Fibroblast of mammary gland (primary cell): ENCODE measurements around the gene MYL9.

Experiments used
- DNase-seq: peaks from one replicate; pipeline ENCODE4 v3.0.0-alpha.2; 2010; ENCODE audit warnings: low read depth
- H3K4me3 ChIP-seq: 2 replicates; pipeline ENCODE4 v1.5.1; 2011; ENCODE audit warnings: low read depth, mild to moderate bottlenecking, low read length, moderate library complexity; ENCODE audit not compliant: control insufficient read depth
- CTCF ChIP-seq: conservative IDR thresholded peaks from 2 replicates; pipeline ENCODE4 v1.5.1; 2011; ENCODE audit warnings: low read depth, low read length, inconsistent platforms; ENCODE audit not compliant: control insufficient read depth, insufficient read depth

The MYL9 gene

GRCh38 chr20:36526521-36527011, 14.8 kb upstream of the MYL9 start:
- H3K4me3 ChIP-seq = no peak overlapping the region
- no peak for DNase-seq
- no peak for TF ChIP-seq CTCF

- TF ChIP-seq CTCF = no peak
Observed at GRCh38 chr20:36527331-36528125, 13.8 kb upstream of the MYL9 start.

GRCh38 chr20:36528176-36528874, 13.0 kb upstream of the MYL9 start:
- no peak overlapping the region for H3K4me3 ChIP-seq
- no peak for DNase-seq
- no peak for TF ChIP-seq CTCF

More at GRCh38 chr20:36527331-36528125, 13.8 kb upstream of the MYL9 start:
- H3K4me3 ChIP-seq = no peak overlapping the region
- DNase-seq = no peak

GRCh38 chr20:36528875-36529417, 12.4 kb upstream of the MYL9 start:
- no peak for TF ChIP-seq CTCF
- DNase-seq = no peak
- H3K4me3 ChIP-seq = no peak overlapping the region

GRCh38 chr20:36532388-36532787, 8.9 kb upstream of the MYL9 start:
- no peak overlapping the region for H3K4me3 ChIP-seq
- TF ChIP-seq CTCF = no peak
- DNase-seq = no peak

GRCh38 chr20:36532822-36533221, 8.5 kb upstream of the MYL9 start:
- TF ChIP-seq CTCF = no peak
- no peak overlapping the region for H3K4me3 ChIP-seq
- no peak for DNase-seq
